SK-N-MC (cell line): ENCODE results near the gene ATXN7L1.

Experiments
- EZH2 ChIP-seq: fragments of 200-600 bp; sonication (generic); IDR thresholded peaks from one replicate; pipeline ENCODE4 v1.6.1; 2017; ENCODE audit warnings: antibody characterized with exemption
- FOXP2 ChIP-seq: optimal IDR thresholded peaks from 2 replicates; pipeline ENCODE3; 2011; ENCODE audit warnings: mild to moderate bottlenecking, moderate library complexity; ENCODE audit not compliant: insufficient read depth; ENCODE audit errors: extremely low read length, control extremely low read depth

DNA sequence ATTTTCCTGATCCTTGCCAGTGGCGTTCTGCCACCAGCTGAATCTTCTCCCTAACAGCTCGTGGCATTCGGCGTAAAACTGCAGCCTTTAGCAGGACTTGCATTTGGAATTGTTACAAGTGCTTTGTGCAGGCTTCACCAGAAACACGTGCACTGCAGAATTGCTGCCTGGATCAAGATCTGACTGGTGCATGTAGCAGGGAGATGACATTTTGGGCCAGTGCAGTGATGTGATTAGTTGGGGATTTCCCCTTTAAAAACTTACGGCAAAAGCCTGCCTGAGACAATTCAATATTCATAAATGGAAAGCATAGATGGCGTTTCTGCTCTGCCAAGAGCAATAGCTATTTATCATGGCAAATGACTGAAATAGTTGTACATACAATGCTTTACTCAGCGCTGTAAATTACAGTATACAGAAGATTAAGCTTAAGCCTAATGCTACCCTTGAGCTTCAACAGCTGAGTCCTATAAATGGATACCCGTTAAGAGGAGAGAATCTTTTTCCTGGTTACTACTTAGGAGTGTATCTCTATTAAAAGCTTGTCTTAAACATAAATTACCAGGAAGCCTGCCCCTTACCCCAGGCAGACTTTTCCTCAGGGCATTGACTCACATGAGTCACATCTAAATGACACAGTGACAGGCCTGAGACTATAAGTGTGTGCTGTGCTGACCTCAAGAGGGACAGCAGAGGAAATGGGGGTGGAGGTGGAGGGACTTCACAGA is 106.3 kb downstream of the ATXN7L1 start:
- TF ChIP-seq FOXP2 (no peak), EZH2 (no peak)
